ENCODE measurements around the gene PITPNM1. TPM values are rescaled to one million over a fixed set of nuclear protein-coding genes. Genes with fewer than 3 reads are reported as not detected.

PITPNM1 gene
- polyA plus RNA-seq, 1 donor from 2014 or later: 25.8 TPM

DNA sequence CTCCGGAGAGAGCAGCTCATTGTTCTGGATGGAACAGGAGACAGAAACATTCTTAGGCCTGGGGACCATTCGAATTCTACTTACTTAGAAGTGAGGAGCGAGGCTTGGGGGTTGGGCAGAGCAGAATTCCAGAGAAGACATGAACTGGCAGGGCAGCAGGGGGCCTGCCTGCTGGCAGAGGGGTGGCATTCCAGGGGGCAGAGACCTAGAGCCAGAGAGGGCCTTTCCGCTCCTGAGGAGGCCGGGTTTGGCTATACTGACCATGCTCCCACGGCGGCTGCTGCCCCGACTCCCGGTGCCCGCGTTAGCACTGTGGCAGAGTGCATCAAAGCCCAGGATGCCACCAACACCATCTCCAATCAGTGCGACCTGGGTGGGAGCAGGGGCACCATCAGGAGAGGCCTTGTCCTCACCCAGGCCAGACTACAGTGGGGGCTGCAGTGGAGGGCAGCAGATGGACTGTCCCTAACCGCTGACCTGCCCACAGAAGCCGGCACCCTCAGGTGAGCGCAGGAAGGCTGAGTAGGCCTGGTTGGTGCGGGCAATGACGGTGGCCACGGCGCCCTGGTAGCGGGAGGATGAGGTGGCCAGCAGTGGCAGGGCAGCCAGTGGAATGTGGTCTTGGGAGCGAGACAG, 7.4 kb downstream of the PITPNM1 start:
- H3K36me3 ChIP-seq (ENCODE audit: insufficient read depth, low read length): no peaks in the 10 kb centered on the region
- H2AFZ ChIP-seq (ENCODE audit: low read depth, low read length): no peak overlapping the region
- H3F3A ChIP-seq (ENCODE audit: insufficient read depth, low read length, poor library complexity, severe bottlenecking): no peaks in the 10 kb centered on the region
- peaks cover 4% of the 10 kb centered on the region for H3K79me2 ChIP-seq (replicated peaks; ENCODE audit: insufficient read depth, low read length)
- H3K4me2 ChIP-seq (ENCODE audit: low read length): no peak overlapping the region
- H3K27me3 ChIP-seq (ENCODE audit: insufficient read depth, low read depth, low read length): no peaks in the 10 kb centered on the region
- no peak overlapping the region for H3K4me3 ChIP-seq (ENCODE audit: low read length)
- no peak overlapping the region for H3K9ac ChIP-seq (ENCODE audit: low read length)
- no peaks in the 10 kb centered on the region for H4K20me1 ChIP-seq (ENCODE audit: insufficient read depth)
- no peaks in the 10 kb centered on the region for H3K9me2 ChIP-seq (ENCODE audit: insufficient read depth, low read length)
- no peaks in the 10 kb centered on the region for H3K9me3 ChIP-seq (ENCODE audit: low read length)
- TF ChIP-seq SMC3 (conservative IDR thresholded peaks at IDR 0.05; ENCODE audit: poor library complexity) (no peak), CTCF (IDR thresholded peaks at IDR 0.05; ENCODE audit: poor library complexity, severe bottlenecking) (no peak)
- TF ChIP-seq, protein P1, sequence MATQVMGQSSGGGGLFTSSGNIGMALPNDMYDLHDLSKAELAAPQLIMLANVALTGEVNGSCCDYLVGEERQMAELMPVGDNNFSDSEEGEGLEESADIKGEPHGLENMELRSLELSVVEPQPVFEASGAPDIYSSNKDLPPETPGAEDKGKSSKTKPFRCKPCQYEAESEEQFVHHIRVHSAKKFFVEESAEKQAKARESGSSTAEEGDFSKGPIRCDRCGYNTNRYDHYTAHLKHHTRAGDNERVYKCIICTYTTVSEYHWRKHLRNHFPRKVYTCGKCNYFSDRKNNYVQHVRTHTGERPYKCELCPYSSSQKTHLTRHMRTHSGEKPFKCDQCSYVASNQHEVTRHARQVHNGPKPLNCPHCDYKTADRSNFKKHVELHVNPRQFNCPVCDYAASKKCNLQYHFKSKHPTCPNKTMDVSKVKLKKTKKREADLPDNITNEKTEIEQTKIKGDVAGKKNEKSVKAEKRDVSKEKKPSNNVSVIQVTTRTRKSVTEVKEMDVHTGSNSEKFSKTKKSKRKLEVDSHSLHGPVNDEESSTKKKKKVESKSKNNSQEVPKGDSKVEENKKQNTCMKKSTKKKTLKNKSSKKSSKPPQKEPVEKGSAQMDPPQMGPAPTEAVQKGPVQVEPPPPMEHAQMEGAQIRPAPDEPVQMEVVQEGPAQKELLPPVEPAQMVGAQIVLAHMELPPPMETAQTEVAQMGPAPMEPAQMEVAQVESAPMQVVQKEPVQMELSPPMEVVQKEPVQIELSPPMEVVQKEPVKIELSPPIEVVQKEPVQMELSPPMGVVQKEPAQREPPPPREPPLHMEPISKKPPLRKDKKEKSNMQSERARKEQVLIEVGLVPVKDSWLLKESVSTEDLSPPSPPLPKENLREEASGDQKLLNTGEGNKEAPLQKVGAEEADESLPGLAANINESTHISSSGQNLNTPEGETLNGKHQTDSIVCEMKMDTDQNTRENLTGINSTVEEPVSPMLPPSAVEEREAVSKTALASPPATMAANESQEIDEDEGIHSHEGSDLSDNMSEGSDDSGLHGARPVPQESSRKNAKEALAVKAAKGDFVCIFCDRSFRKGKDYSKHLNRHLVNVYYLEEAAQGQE (IDR thresholded peaks at IDR 0.05; ENCODE audit: borderline replicate concordance): no peak
- no peak overlapping the region for H3K27ac ChIP-seq (ENCODE audit: low read length)

- Histone ChIP-seq H3K27ac (ENCODE audit: low read length) (no peak overlapping the region), H3K4me2 (ENCODE audit: low read length) (no peak overlapping the region), H3F3A (ENCODE audit: insufficient read depth, low read length, poor library complexity, severe bottlenecking) (no peaks in the 10 kb centered on the region), H3K9me2 (ENCODE audit: insufficient read depth, low read length) (no peaks in the 10 kb centered on the region), H3K79me2 (replicated peaks; ENCODE audit: insufficient read depth, low read length) (no peaks in the 10 kb centered on the region), H3K27me3 (ENCODE audit: insufficient read depth, low read depth, low read length) (no peaks in the 10 kb centered on the region), H4K20me1 (ENCODE audit: insufficient read depth) (no peaks in the 10 kb centered on the region), H2AFZ (ENCODE audit: low read depth, low read length) (no peak overlapping the region), H3K36me3 (ENCODE audit: insufficient read depth, low read length) (no peaks in the 10 kb centered on the region), H3K9me3 (ENCODE audit: low read length) (no peaks in the 10 kb centered on the region), H3K9ac (ENCODE audit: low read length) (no peak overlapping the region), H3K4me3 (ENCODE audit: low read length) (no peak overlapping the region)
- no peak for TF ChIP-seq MXI1 (conservative IDR thresholded peaks at IDR 0.05; ENCODE audit: poor library complexity, severe bottlenecking)
- TF ChIP-seq, protein P1 (IDR thresholded peaks at IDR 0.05; ENCODE audit: borderline replicate concordance): no peak
- TF ChIP-seq RAD21 (conservative IDR thresholded peaks at IDR 0.05): no peak
- TF ChIP-seq TAF1 (IDR thresholded peaks at IDR 0.05; ENCODE audit: low read depth): no peak
- no peak for TF ChIP-seq EP300 (conservative IDR thresholded peaks at IDR 0.05; ENCODE audit: poor library complexity, severe bottlenecking)
- TF ChIP-seq CTCF (IDR thresholded peaks at IDR 0.05; ENCODE audit: poor library complexity, severe bottlenecking): no peak
- no peak for TF ChIP-seq SMC3 (conservative IDR thresholded peaks at IDR 0.05; ENCODE audit: poor library complexity)
- no peak for TF ChIP-seq EZH2 (IDR thresholded peaks at IDR 0.05; ENCODE audit: borderline replicate concordance, insufficient read depth, low read length, poor library complexity, severe bottlenecking)
- TF ChIP-seq POLR2AphosphoS5 (IDR thresholded peaks at IDR 0.05): no peak
These were observed 9.1 kb downstream of the PITPNM1 start for GRCh38 chr11:67496113-67496512.
